Bronchial epithelial cell (primary cell): Measurements from ENCODE around the gene TEPSIN. TPM values are rescaled to one million over a fixed set of nuclear protein-coding genes. Genes with fewer than 3 reads are reported as not detected.

Source experiments
- DNase-seq: peaks from one replicate; pipeline ENCODE4 v3.0.0-alpha.2; 2010; ENCODE audit warnings: low read depth
- FAIRE-seq: peaks from 2 replicates; lab custom pipeline; 2011; peaks lifted over from hg19 to GRCh38; lab: Jason Lieb, UNC
- H3K27me3 ChIP-seq: 2 replicates; pipeline ENCODE4 v1.5.1; 2011; ENCODE audit warnings: low read length; ENCODE audit not compliant: control insufficient read depth, insufficient read depth
- H3K36me3 ChIP-seq: 2 replicates; pipeline ENCODE4 v1.5.1; 2011; ENCODE audit warnings: low read length; ENCODE audit not compliant: control insufficient read depth, insufficient read depth
- H3K4me3 ChIP-seq: 2 replicates; pipeline ENCODE4 v1.5.1; 2011; ENCODE audit warnings: mild to moderate bottlenecking, low read depth, low read length, control low read depth
- CTCF ChIP-seq: IDR thresholded peaks from 2 replicates; pipeline ENCODE4 v1.5.1; 2011; ENCODE audit warnings: mild to moderate bottlenecking, moderate library complexity, low read length, control low read depth, inconsistent platforms; ENCODE audit not compliant: insufficient read depth, severe bottlenecking
- total RNA-seq: library from RNA; depleted of rRNA; stranded (reverse); fragments of >200 nt; gene quantifications from 2 replicates; pipeline ENCODE4 v1.2.1, GENCODE V29; 2014

TEPSIN gene
- total RNA-seq, 1 donor from 2014 or later: 5.8 TPM

GRCh38 chr17:81260641-81261040 lies 21.8 kb upstream of the TEPSIN start:
- Histone ChIP-seq H3K27me3 (no peaks in the 10 kb centered on the region), H3K36me3 (peaks cover 41% of the 10 kb centered on the region), H3K4me3 (no peak overlapping the region)
- FAIRE-seq: peak; percentile 7
- no peak for TF ChIP-seq CTCF
- no peak for DNase-seq

- Histone ChIP-seq H3K27me3 (no peaks in the 10 kb centered on the region), H3K4me3 (no peak overlapping the region), H3K36me3 (peaks cover 38% of the 10 kb centered on the region)
- DNase-seq: no peak
- no peak for FAIRE-seq
- TF ChIP-seq CTCF: no peak
These were observed 21.3 kb upstream of the TEPSIN start for GRCh38 chr17:81260171-81260570.

DNA sequence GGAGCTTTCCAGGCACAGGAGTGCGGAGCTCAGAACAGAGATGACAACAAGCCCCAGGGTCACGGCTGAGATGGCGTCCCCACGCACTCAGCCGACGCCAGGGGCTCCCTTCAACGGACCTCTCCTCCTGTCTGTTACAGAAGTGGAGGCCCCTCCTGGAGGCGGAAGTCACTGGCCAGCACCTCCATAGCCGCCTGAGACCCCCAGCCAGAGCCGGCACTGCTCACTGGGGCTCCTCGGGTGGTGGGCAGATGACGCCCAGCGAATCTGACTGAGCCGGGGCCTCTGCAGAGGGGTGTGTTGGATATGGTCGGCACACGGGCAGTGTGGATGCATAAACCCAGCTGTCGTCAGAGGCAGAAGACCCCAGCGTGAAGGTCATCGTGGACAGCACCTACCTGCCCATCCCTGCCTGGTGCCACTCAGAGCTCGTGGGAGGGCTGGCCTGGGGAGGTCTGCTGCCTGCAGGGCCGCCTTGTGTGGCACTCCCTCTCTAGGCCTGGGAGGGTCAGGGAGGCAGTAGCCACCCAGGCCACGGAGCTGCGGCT lies 20.3 kb upstream of the TEPSIN start:
- FAIRE-seq: no peak
- no peaks in the 10 kb centered on the region for H3K27me3 ChIP-seq
- TF ChIP-seq CTCF: no peak
- peaks cover 33% of the 10 kb centered on the region for H3K36me3 ChIP-seq
- no peak overlapping the region for H3K4me3 ChIP-seq
- DNase-seq: no peak

DNA sequence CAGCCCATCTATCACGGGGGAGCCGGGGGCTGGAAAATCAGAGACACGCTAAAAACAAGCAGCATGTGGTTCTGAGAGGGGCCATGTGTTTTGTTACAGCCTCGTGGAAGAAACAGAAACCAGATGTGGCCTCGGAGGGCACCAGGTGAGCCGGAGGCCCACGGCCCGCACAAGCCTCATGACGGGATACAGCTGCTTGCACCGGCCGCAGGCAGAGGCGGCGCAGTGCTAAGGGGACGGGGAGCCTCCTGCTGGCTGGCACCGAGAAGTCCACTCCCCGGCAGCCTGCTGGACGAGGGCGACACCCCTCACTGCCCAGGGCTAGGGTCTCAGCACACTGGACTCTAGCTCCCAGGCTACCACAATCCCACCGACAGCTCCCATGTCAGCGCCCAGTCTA lies 19.4 kb upstream of the TEPSIN start:
- TF ChIP-seq CTCF: no peak
- Histone ChIP-seq H3K4me3 (no peak overlapping the region), H3K27me3 (no peaks in the 10 kb centered on the region), H3K36me3 (peaks cover 29% of the 10 kb centered on the region)
- FAIRE-seq (no peak), DNase-seq (no peak)

DNA sequence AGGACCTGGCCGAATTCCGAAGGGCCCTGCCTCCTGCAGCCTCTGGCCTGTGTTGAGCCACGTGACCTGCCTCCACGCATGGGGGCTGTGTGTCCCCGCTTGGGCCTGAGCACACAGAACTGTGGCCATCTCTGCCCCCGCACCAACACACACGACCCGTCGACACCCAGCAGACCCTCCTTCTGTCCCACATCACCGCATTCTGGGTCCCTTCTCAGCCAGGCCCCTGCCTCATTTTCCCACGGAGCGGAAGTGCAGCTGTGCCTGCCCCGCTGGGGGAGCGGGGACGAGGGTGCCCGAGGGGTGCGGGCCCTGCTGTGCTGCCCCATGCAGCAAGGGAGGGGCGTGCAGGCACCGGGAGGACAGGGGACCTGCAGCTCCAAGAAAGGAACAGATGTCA lies 18.7 kb upstream of the TEPSIN start:
- TF ChIP-seq CTCF: no peak
- Histone ChIP-seq H3K4me3 (no peak overlapping the region), H3K36me3 (peaks cover 30% of the 10 kb centered on the region), H3K27me3 (no peaks in the 10 kb centered on the region)
- no peak for FAIRE-seq
- no peak for DNase-seq

GRCh38 chr17:81256616-81257015 lies 17.8 kb upstream of the TEPSIN start:
- Histone ChIP-seq H3K27me3 (no peaks in the 10 kb centered on the region), H3K4me3 (no peak overlapping the region), H3K36me3 (peaks cover 30% of the 10 kb centered on the region)
- peak; percentile 30 for DNase-seq
- TF ChIP-seq CTCF: no peak
- FAIRE-seq: no peak
